GM12878 (cell line): ENCODE measurements around the gene SAMD15. TPM values are rescaled to one million over a fixed set of nuclear protein-coding genes. Genes with fewer than 3 reads are reported as not detected.

Experiments used
- ATAC-seq: fragments of 200-7000 bp; cut with Tn5 transposase; 3 replicates; pipeline ENCODE4 v1.9.1; 2020; ENCODE audit warnings: mild to moderate bottlenecking, moderate library complexity
- BruUV-seq: library from RNA; stranded (reverse); fragments of 400-500 nt; replicated peaks from 2 replicates; lab custom pipeline; 2021; lab: Mats Ljungman, UMichigan
- CTCF ChIA-PET: fragments of 300-600 bp; sonication (Branson Sonifier 250); formaldehyde crosslinking; extraction: SDS; loops from one replicate; lab custom pipeline; 2021; ENCODE audit warnings: inconsistent platforms; lab: Yijun Ruan, JAX
- POLR2A ChIA-PET: fragments of 350-600 bp; formaldehyde crosslinking; extraction: SDS; loops from one replicate; lab custom pipeline; 2021; ENCODE audit warnings: inconsistent platforms; lab: Charles Lee
- RAD21 ChIA-PET: fragments of 300-600 bp; sonication (Branson Sonifier 250); formaldehyde crosslinking; loops from one replicate; lab custom pipeline; 2023; ENCODE audit warnings: antibody characterized with exemption; ENCODE audit not compliant: unreplicated experiment; lab: Charles Lee
- SMC1A ChIA-PET: fragments of 300-600 bp; sonication (Branson Sonifier 250); formaldehyde crosslinking; loops from one replicate; lab custom pipeline; 2023; ENCODE audit not compliant: unreplicated experiment, uncharacterized antibody; lab: Charles Lee
- DNase-seq: peaks from one replicate; pipeline ENCODE4 v3.0.0-alpha.2; 2011; ENCODE audit warnings: low read depth, low spot score
- FAIRE-seq: peaks from 3 replicates; lab custom pipeline; 2011; peaks lifted over from hg19 to GRCh38; lab: Jason Lieb, UNC
- H2AFZ ChIP-seq: 2 replicates; pipeline ENCODE4 v1.6.0; 2011; ENCODE audit warnings: low read depth, low read length, control low read depth; ENCODE audit not compliant: control insufficient read depth
- H3K27ac ChIP-seq: 2 replicates; pipeline ENCODE4 v1.5.1; 2011; ENCODE audit warnings: control low read depth; ENCODE audit not compliant: control insufficient read depth, insufficient read depth
- H3K27me3 ChIP-seq, 2 experiments: replicated peaks in 1 of 2; 2 replicates each; pipeline versions ENCODE4 v1.6.0 to v1.6.1; 2011; ENCODE audit warnings: low read length in 1 of 2; ENCODE audit not compliant: control insufficient read depth in 2 of 2, insufficient read depth in 2 of 2
- H3K36me3 ChIP-seq, 2 experiments: 2 replicates each; pipeline ENCODE4 v1.5.1; 2011; ENCODE audit warnings: low read length in 1 of 2; ENCODE audit not compliant: control insufficient read depth in 2 of 2, insufficient read depth in 2 of 2
- H3K4me1 ChIP-seq: 2 replicates; pipeline ENCODE4 v1.6.1; 2011; ENCODE audit warnings: mild to moderate bottlenecking, low read length, moderate library complexity, mixed read lengths; ENCODE audit not compliant: control insufficient read depth, insufficient read depth
- H3K4me2 ChIP-seq: 2 replicates; pipeline ENCODE4 v1.6.0; 2011; ENCODE audit warnings: control low read depth; ENCODE audit not compliant: control insufficient read depth, insufficient read depth
- H3K4me3 ChIP-seq: fragments of 200-600 bp; sonication (generic); 2 replicates; pipeline ENCODE4 v1.5.1; 2016
- H3K79me2 ChIP-seq: 2 replicates; pipeline ENCODE4 v1.6.0; 2011; ENCODE audit warnings: low read length; ENCODE audit not compliant: control insufficient read depth, insufficient read depth
- H3K9ac ChIP-seq: 2 replicates; pipeline ENCODE4 v1.8.0; 2011; ENCODE audit warnings: low read length, control low read depth, mixed read lengths; ENCODE audit not compliant: control insufficient read depth, insufficient read depth
- H3K9me3 ChIP-seq: replicated peaks from 3 replicates; pipeline ENCODE4 v1.5.1; 2011; ENCODE audit warnings: mild to moderate bottlenecking, low read length; ENCODE audit not compliant: control insufficient read depth, insufficient read depth
- H4K20me1 ChIP-seq: 2 replicates; pipeline ENCODE4 v1.6.0; 2011; ENCODE audit not compliant: control insufficient read depth, insufficient read depth
- CUX1 ChIP-seq: IDR thresholded peaks from 2 replicates; pipeline ENCODE4 v1.6.1; 2012; ENCODE audit warnings: improper control_type of control experiment, low read depth, low read length; ENCODE audit not compliant: insufficient replicate concordance
- DPF2 ChIP-seq: fragments of 450-650 bp; IDR thresholded peaks from 2 replicates; pipeline ENCODE4 v1.6.1; 2017; ENCODE audit warnings: mild to moderate bottlenecking
- LARP7 ChIP-seq: fragments of 450-650 bp; IDR thresholded peaks from 2 replicates; pipeline ENCODE4 v1.6.1; 2017; ENCODE audit warnings: mild to moderate bottlenecking
- NFYA ChIP-seq: IDR thresholded peaks from 2 replicates; pipeline ENCODE4 v1.6.1; 2011; ENCODE audit warnings: low read depth, mild to moderate bottlenecking, low read length, improper control_type of control experiment, borderline replicate concordance
- POLR2AphosphoS5 ChIP-seq: IDR thresholded peaks from 2 replicates; pipeline ENCODE4 v1.6.1; 2011; ENCODE audit warnings: mild to moderate bottlenecking, low read length, inconsistent platforms
- ZNF687 ChIP-seq: fragments of 450-650 bp; IDR thresholded peaks from 2 replicates; pipeline ENCODE4 v1.6.1; 2017; ENCODE audit warnings: mild to moderate bottlenecking, moderate library complexity
- WGBS: methylation state at CpG from one replicate; pipeline ENCODE4 v1.1.6; 2016; ENCODE audit warnings: low lambda C conversion rate; ENCODE audit not compliant: insufficient replicate concordance, insufficient coverage; ENCODE audit errors: missing lambda C conversion rate; 5-methylcytosine and 5-hydroxymethylcytosine counted together
- in situ Hi-C: fragments of 300-500 bp; cut with MboI; formaldehyde crosslinking; loops from 9 replicates; pipeline ENCODE4 v1.14.3; 2018; ENCODE audit warnings: mixed read lengths
- intact Hi-C: fragments of 100-400 bp; cut with micrococcal nuclease; formaldehyde crosslinking; loops from one replicate; pipeline ENCODE4 v1.14.2; 2022; ENCODE audit not compliant: unreplicated experiment
- polyA plus RNA-seq, 11 experiments: library from polyadenylated mRNA; depleted of rRNA in 4 of 11; unstranded in 6 of 11; stranded (reverse) in 5 of 11; fragments of >200 nt; fragmentation: Nextera tagmentation in 4 of 11; fragmentation: Illumina TruSeq in 1 of 11; extraction: Ambion mirVana in 4 of 11; extraction: Trizol in 1 of 11; gene quantifications; 1 replicate in 1 of 11; 2 replicates in 10 of 11; pipeline versions ENCODE4 v1.2.1 to v1.2.3, GENCODE V29; 2011 to 2016; ENCODE audit warnings: inconsistent platforms in 2 of 11, missing spikeins in 2 of 11, low read depth in 1 of 11
- total RNA-seq, 4 experiments: library from RNA; depleted of rRNA in 3 of 4; stranded (reverse); fragments of >200 nt in 3 of 4; fragmentation: Illumina TruSeq in 1 of 4; extraction: Trizol in 1 of 4; gene quantifications; 2 replicates each; pipeline versions ENCODE4 v1.2.1 to v1.2.3, GENCODE V29; 2013 to 2021
- TF ChIP-seq, protein P1 (sequence below): fragments of 450-650 bp; IDR thresholded peaks from 2 replicates; pipeline ENCODE4 v1.6.1; 2017; ENCODE audit warnings: antibody characterized with exemption, mild to moderate bottlenecking, moderate library complexity

The SAMD15 gene
- total and polyA plus RNA-seq, 10 of the 15 experiments (the other 5 are each of a cell fraction or from before 2014, with no cell fraction given): 0.33 to 2.0 (median 0.97) TPM

DNA sequence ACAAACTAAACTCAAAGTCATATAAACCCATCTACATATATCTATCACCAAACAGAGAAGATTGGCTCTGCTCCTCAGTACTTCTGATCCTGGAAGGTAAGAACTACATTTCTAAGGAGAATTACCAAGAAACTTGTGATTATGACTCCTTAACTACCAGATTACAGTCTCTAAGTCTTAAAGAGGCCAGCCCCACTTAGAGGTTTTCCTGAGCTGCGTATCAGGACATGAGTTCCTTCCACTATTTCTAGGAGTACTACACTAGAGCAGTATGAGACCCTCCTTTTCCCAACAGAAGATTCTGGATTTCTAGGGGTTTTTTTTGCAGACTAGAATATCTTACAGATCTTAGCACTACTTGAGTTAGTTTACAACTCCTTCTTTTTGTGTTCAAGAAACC lies 46.2 kb downstream of the SAMD15 start, which contains the start of gene NOXRED1:
Gene NOXRED1 (minus strand): TSS at position 101 of the 400 bp plus-strand sequence. CDS start 634 bp downstream, outside the sequence.
- H3K36me3 ChIP-seq: peaks cover 7 to 21% of the 10 kb centered on the region in 2 experiments
- no TSS peak for BruUV-seq
- RAD21 ChIA-PET: no interaction called here
- H3K4me3 ChIP-seq: no peak within 1 kb of the TSS
- H3K4me2 ChIP-seq: no peak within 1 kb of the TSS
- no peak for TF ChIP-seq DPF2
- no peak for TF ChIP-seq POLR2AphosphoS5
- TF ChIP-seq NFYA: no peak
- TF ChIP-seq, protein P1, sequence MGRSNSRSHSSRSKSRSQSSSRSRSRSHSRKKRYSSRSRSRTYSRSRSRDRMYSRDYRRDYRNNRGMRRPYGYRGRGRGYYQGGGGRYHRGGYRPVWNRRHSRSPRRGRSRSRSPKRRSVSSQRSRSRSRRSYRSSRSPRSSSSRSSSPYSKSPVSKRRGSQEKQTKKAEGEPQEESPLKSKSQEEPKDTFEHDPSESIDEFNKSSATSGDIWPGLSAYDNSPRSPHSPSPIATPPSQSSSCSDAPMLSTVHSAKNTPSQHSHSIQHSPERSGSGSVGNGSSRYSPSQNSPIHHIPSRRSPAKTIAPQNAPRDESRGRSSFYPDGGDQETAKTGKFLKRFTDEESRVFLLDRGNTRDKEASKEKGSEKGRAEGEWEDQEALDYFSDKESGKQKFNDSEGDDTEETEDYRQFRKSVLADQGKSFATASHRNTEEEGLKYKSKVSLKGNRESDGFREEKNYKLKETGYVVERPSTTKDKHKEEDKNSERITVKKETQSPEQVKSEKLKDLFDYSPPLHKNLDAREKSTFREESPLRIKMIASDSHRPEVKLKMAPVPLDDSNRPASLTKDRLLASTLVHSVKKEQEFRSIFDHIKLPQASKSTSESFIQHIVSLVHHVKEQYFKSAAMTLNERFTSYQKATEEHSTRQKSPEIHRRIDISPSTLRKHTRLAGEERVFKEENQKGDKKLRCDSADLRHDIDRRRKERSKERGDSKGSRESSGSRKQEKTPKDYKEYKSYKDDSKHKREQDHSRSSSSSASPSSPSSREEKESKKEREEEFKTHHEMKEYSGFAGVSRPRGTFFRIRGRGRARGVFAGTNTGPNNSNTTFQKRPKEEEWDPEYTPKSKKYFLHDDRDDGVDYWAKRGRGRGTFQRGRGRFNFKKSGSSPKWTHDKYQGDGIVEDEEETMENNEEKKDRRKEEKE: no peak
- TF ChIP-seq CUX1: no peak
- TF ChIP-seq LARP7: no peak
- no peak for TF ChIP-seq ZNF687
- FAIRE-seq: no peak
- no peaks in the 10 kb centered on the region for H3K79me2 ChIP-seq
- no peak for ATAC-seq
- 100% methylated on average over 1 of the region's 1 CpG for WGBS
- CTCF ChIA-PET: no interaction called here
- no peaks in the 10 kb centered on the region for H4K20me1 ChIP-seq
- in situ Hi-C loops (no loop called here), intact Hi-C loops (no loop called here)
- DNase-seq: no peak
- H3K4me1 ChIP-seq: no peaks in the 10 kb centered on the region
- SMC1A ChIA-PET: no interaction called here
- no peaks in the 10 kb centered on the region; the same call in 2 of the 3 replicates for H3K9me3 ChIP-seq
- POLR2A ChIA-PET: no interaction called here
- H3K27me3 ChIP-seq: no peaks in the 10 kb centered on the region
- H2AFZ ChIP-seq: no peak within 1 kb of the TSS
- no peak within 1 kb of the TSS for H3K27ac ChIP-seq
- no peak within 1 kb of the TSS for H3K9ac ChIP-seq
